ENCODE measurements around the gene SLC5A12. TPM values are rescaled to one million over a fixed set of nuclear protein-coding genes. Genes with fewer than 3 reads are reported as not detected.
"Not testable (repeated sequence)": the region's sequence is repeated elsewhere in the genome, so short reads cannot be mapped to it uniquely, and the experiment has no call there.

The SLC5A12 gene
- total RNA-seq, 1 donor from 2014 or later = not detected

DNA sequence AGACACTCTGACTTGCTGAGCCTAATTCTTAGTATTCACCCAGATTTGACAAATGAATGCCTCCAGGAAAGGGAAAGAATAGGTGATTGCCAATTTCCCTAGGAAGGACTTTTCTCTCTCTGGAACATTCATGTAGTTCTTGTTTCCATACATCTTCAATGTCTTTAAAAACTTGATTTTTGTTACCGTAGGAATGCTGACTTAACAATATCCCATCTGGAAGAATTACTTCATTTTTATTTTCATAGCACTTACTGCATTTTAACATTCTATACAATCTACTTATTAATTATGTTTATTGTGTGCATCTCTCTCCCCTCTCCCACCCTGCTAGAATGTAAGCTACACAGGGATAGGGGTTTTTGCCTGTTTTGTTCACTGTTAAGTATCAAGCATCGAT is 66.6 kb downstream of the SLC5A12 start:
- H3K27ac ChIP-seq = no peak overlapping the region
- intact Hi-C loops (cut with DNase I) = no loop called here
- H3K4me1 ChIP-seq = no peaks in the 10 kb centered on the region
- TF ChIP-seq, protein P1, sequence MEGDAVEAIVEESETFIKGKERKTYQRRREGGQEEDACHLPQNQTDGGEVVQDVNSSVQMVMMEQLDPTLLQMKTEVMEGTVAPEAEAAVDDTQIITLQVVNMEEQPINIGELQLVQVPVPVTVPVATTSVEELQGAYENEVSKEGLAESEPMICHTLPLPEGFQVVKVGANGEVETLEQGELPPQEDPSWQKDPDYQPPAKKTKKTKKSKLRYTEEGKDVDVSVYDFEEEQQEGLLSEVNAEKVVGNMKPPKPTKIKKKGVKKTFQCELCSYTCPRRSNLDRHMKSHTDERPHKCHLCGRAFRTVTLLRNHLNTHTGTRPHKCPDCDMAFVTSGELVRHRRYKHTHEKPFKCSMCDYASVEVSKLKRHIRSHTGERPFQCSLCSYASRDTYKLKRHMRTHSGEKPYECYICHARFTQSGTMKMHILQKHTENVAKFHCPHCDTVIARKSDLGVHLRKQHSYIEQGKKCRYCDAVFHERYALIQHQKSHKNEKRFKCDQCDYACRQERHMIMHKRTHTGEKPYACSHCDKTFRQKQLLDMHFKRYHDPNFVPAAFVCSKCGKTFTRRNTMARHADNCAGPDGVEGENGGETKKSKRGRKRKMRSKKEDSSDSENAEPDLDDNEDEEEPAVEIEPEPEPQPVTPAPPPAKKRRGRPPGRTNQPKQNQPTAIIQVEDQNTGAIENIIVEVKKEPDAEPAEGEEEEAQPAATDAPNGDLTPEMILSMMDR (IDR thresholded peaks at IDR 0.05) = no peak
- H3K36me3 ChIP-seq = no peaks in the 10 kb centered on the region
- no peaks in the 10 kb centered on the region for H3K27me3 ChIP-seq
- H3K9me3 ChIP-seq = no peaks in the 10 kb centered on the region
- ATAC-seq (no peak), DNase-seq (no peak)
- H3K4me3 ChIP-seq = no peak overlapping the region

DNA sequence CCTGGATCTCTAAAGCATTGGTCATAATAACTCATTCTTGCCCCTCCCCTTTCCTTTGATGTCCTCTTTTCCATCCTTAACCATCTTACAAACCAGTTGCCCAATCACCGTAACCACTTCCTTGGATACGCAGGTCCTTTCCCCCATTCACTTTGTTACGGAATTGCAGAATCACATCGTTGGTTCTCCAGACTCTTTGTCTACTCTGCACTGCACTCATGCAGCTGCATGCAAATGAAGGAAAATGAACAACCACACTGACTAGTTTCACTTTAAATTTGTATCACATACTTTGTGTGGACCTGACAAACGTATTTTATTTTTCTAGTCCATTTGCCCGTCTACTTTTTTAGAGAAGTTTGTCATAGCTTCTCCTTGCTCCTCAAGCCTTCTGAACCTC is 69.9 kb downstream of the SLC5A12 start:
- ATAC-seq = no peak
- TF ChIP-seq, protein P1 (IDR thresholded peaks at IDR 0.05) = no peak
- no peak for DNase-seq
- H3K27ac ChIP-seq = no peak overlapping the region
- H3K9me3 ChIP-seq = no peaks in the 10 kb centered on the region
- intact Hi-C loops (cut with DNase I) = no loop called here
- no peaks in the 10 kb centered on the region for H3K27me3 ChIP-seq
- H3K4me1 ChIP-seq = no peaks in the 10 kb centered on the region
- H3K4me3 ChIP-seq = no peak overlapping the region
- H3K36me3 ChIP-seq = no peaks in the 10 kb centered on the region

DNA sequence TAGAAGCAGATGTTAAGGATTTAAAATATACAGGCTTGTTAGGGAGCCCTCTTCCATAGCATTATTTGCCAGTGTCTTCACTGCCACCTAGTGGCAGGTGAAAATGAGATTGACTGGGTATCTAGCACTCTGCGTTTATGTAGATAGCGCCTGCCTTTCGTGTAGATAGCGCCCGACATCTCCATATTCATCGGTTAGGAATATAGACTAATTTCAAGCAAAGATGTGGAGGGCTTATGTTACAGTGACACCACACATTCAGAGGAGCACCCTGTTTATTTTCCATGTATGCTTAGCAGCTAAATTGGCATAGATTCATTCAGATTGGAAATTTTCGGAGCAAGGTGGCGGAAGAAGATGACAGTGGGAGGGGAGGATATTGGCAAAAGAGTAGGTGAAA is 72.0 kb downstream of the SLC5A12 start:
- DNase-seq = no peak
- no peak overlapping the region for H3K4me3 ChIP-seq
- peak; percentile 93 for ATAC-seq

DNA sequence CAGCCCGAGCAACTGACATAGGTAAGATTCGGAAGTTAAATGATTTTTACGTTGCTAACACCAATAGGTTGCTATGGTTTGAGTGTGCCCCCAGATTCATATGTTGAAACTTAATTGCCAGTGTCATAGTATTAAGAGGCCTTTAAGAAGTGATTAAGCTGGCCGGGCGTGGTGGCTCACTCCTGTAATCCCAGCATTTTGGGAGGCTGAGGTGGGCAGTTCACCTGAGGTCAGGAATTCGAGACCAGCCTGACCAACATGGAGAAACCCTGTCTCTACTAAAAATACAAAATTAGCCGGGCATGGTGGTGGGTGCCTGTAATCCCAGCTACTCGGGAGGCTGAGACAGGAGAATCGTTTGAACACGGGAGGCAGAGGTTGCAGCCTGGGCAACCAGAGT is 78.5 kb downstream of the SLC5A12 start:
- ATAC-seq; H3K4me1 ChIP-seq; intact Hi-C loops (cut with DNase I); DNase-seq; H3K9me3 ChIP-seq; H3K4me3 ChIP-seq; H3K27me3 ChIP-seq; H3K27ac ChIP-seq; H3K36me3 ChIP-seq: not testable (repeated sequence)

More for the DNA sequence above, 72.0 kb downstream of the SLC5A12 start:
- no peak overlapping the region for H3K27ac ChIP-seq
- H3K36me3 ChIP-seq = no peaks in the 10 kb centered on the region
- H3K27me3 ChIP-seq = no peaks in the 10 kb centered on the region
- no peaks in the 10 kb centered on the region for H3K9me3 ChIP-seq
- TF ChIP-seq, protein P1 (IDR thresholded peaks at IDR 0.05) = peak; percentile 60
- intact Hi-C loops (cut with DNase I) = no loop called here
- no peaks in the 10 kb centered on the region for H3K4me1 ChIP-seq

DNA sequence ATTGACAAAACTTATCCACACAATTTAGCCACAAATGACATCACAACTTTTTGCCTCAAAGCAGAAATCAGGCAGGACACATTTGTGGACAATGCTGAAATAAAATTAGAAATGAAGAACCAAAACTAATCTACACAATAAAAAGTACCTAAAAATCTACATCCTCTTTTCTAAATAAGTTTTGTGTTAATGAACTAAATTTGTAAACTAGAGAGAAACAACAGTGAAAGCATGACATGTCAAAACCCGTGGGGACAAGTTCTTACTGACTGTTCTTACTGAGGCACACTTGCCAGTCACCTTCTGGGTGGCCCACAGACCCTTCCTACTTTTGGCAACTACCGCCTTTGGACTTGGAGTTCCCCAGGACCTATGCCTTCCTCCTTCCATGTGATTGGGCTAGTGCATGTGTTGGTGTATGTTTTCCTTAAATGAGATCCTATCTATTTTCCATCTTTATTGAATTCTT is 89.1 kb downstream of the SLC5A12 start:
- Histone ChIP-seq H3K36me3 (no peaks in the 10 kb centered on the region), H3K9me3 (no peaks in the 10 kb centered on the region), H3K4me3 (no peak overlapping the region), H3K27me3 (no peaks in the 10 kb centered on the region), H3K4me1 (no peaks in the 10 kb centered on the region), H3K27ac (no peak overlapping the region)
- intact Hi-C loops (cut with DNase I) = no loop called here
- DNase-seq (no peak), ATAC-seq (no peak)
- TF ChIP-seq, protein P1 (IDR thresholded peaks at IDR 0.05) = no peak

DNA sequence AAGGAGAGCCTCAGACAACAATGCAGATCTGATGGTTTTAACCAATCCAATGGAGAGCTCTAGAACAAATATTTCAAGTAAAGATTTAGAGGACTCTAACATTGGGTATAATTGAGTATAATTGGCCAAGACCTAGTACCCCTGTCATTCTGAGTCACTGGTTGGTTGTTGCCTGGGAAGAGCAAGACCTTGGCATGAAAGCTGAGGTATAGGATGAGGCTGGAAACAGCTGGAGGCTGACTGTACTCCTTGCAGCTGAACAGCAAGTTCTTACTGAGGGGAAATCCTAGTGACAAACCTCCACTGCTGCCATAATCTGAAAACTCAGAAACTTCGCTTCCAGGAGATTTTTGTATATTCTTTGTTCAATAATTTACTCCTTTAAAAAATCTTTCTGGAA is 95.5 kb downstream of the SLC5A12 start:
- H3K9me3 ChIP-seq = no peaks in the 10 kb centered on the region
- ATAC-seq = no peak
- H3K27me3 ChIP-seq = no peaks in the 10 kb centered on the region
- no peak overlapping the region for H3K27ac ChIP-seq
- TF ChIP-seq, protein P1 (IDR thresholded peaks at IDR 0.05) = no peak
- no peak overlapping the region for H3K4me3 ChIP-seq
- no peaks in the 10 kb centered on the region for H3K36me3 ChIP-seq
- intact Hi-C loops (cut with DNase I) = no loop called here
- no peaks in the 10 kb centered on the region for H3K4me1 ChIP-seq
- no peak for DNase-seq
